OCI-M1 (cell line): ENCODE results near the gene CDK5RAP2.

Experiments
- DNase-seq: peaks from one replicate; lab custom pipeline; 2025; lab: John Stamatoyannopoulos, UW

Gene CDK5RAP2

GRCh38 chr9:120348951-120349429 lies 231.0 kb downstream of the CDK5RAP2 start:
- peak; percentile 38 for DNase-seq

GRCh38 chr9:120345379-120345778 lies 234.6 kb downstream of the CDK5RAP2 start:
- DNase-seq: no peak

GRCh38 chr9:120344230-120344629 lies 235.7 kb downstream of the CDK5RAP2 start:
- no peak for DNase-seq

GRCh38 chr9:120343416-120343815 lies 236.6 kb downstream of the CDK5RAP2 start:
- no peak for DNase-seq
